Progenitor cell of endocrine pancreas (in vitro differentiated cells): Measurements from ENCODE around the gene HOXB9. TPM values are rescaled to one million over a fixed set of nuclear protein-coding genes. Genes with fewer than 3 reads are reported as not detected.

ENCODE experiments used
- DNase-seq: peaks from one replicate; pipeline ENCODE4 v3.0.0; 2021; ENCODE audit warnings: low spot score; ENCODE audit not compliant: unreplicated experiment
- H3K27ac Mint-ChIP-seq: 2 replicates; pipeline ENCODE4 v1.8.0; 2021; ENCODE audit warnings: mild to moderate bottlenecking, moderate library complexity, mixed read lengths
- H3K27me3 Mint-ChIP-seq: 2 replicates; pipeline ENCODE4 v1.8.0; 2021; ENCODE audit warnings: mixed read lengths
- H3K36me3 Mint-ChIP-seq: 2 replicates; pipeline ENCODE4 v1.8.0; 2022; ENCODE audit warnings: mixed read lengths; ENCODE audit not compliant: insufficient read depth
- H3K4me1 Mint-ChIP-seq: 2 replicates; pipeline ENCODE4 v1.8.0; 2021; ENCODE audit warnings: low read depth, mixed read lengths
- H3K4me3 Mint-ChIP-seq: 2 replicates; pipeline ENCODE4 v1.8.0; 2021; ENCODE audit warnings: low read depth, mild to moderate bottlenecking, moderate library complexity, mixed read lengths
- H3K9me3 Mint-ChIP-seq: 2 replicates; pipeline ENCODE4 v1.8.0; 2021; ENCODE audit warnings: low read depth, mixed read lengths
- CTCF ChIP-seq: fragments of 200-600 bp; sonication (generic); IDR thresholded peaks from one replicate; pipeline ENCODE4 v1.5.0; 2021; ENCODE audit warnings: antibody characterized with exemption, mild to moderate bottlenecking; ENCODE audit not compliant: unreplicated experiment
- total RNA-seq: library from RNA; stranded (reverse); gene quantifications from 2 replicates; pipeline ENCODE4 v1.2.1, GENCODE V29; 2021

The HOXB9 gene
- total RNA-seq, 1 donor from 2014 or later: not detected

DNA sequence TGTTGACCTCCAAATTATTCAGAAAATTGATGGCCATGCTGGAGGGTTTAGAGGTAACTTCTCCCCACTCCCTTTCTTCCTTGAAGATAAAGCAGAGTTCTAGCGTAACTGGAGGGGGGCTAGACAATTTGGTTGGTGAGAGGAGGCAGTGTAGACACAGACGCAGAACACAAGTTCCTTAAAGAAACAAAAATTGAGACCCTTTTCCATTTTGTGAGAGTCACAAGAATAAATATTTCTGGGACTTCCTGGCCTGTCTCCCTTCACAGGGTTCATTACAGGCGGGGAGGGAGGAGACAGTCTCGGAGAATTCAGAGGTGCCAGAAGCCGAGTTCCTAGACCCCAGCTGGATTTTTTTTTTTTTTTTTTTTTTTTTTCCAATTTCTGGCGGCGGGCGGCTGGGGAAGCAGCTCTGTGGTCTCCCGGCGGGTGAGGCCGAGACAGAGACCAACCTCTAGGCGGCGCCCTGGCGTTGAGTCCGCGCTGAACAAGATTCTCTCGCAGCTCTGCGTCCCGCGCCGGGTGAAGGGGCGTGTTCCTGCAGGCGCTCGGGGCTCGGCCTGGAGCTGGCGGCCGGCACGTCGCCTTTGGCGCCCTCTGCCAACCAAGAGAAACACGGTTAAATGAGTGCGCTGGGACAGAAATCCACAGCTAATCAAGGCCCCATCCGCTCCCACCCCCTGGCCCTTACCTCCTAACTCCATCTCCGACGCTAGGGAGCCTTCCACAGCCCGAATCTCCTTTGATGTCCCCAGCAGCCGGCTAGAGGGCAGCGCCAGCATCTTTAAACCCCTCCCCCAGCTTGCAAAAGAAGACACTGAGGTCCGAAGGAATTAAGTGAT lies 10.2 kb upstream of the HOXB9 start:
- Mint-ChIP-seq H3K27me3 (peaks cover 100% of the 10 kb centered on the region), H3K27ac (no peak overlapping the region), H3K36me3 (no peaks in the 10 kb centered on the region), H3K4me3 (no peak overlapping the region), H3K9me3 (no peaks in the 10 kb centered on the region), H3K4me1 (no peaks in the 10 kb centered on the region)
- TF ChIP-seq CTCF: peak; percentile 74
- peak; percentile 94 for DNase-seq

- Mint-ChIP-seq H3K27ac (no peak overlapping the region), H3K27me3 (peaks cover 100% of the 10 kb centered on the region), H3K4me1 (no peaks in the 10 kb centered on the region), H3K4me3 (no peak overlapping the region), H3K36me3 (no peaks in the 10 kb centered on the region), H3K9me3 (no peaks in the 10 kb centered on the region)
- DNase-seq: no peak
- no peak for TF ChIP-seq CTCF
These were observed 8.5 kb upstream of the HOXB9 start for GRCh38 chr17:48634493-48635208.

DNA sequence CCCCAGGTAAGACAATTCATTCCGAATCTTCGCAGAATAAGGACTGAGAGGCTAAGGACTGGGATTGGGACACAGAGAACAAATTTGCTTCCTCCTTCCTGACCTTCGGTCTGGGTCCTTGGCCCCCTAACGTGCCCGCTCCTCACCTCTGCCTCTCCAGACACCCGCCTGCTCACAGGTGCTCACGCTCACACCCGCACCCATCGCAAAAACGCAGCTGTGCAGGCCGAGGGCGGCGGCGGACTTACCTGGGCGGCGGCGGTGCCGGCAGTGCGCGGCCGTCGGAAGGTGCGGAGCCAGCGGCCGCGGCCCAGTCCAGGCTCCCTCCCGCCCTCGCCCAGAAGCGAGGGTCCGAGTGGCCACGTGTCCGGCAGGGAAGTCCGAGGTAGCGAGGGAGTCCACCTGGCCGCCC lies 7.1 kb upstream of the HOXB9 start:
- no peaks in the 10 kb centered on the region for H3K9me3 Mint-ChIP-seq
- no peak for TF ChIP-seq CTCF
- H3K4me1 Mint-ChIP-seq: no peaks in the 10 kb centered on the region
- no peak overlapping the region for H3K4me3 Mint-ChIP-seq
- H3K36me3 Mint-ChIP-seq: no peaks in the 10 kb centered on the region
- peaks cover 100% of the 10 kb centered on the region for H3K27me3 Mint-ChIP-seq
- H3K27ac Mint-ChIP-seq: no peak overlapping the region
- no peak for DNase-seq

DNA sequence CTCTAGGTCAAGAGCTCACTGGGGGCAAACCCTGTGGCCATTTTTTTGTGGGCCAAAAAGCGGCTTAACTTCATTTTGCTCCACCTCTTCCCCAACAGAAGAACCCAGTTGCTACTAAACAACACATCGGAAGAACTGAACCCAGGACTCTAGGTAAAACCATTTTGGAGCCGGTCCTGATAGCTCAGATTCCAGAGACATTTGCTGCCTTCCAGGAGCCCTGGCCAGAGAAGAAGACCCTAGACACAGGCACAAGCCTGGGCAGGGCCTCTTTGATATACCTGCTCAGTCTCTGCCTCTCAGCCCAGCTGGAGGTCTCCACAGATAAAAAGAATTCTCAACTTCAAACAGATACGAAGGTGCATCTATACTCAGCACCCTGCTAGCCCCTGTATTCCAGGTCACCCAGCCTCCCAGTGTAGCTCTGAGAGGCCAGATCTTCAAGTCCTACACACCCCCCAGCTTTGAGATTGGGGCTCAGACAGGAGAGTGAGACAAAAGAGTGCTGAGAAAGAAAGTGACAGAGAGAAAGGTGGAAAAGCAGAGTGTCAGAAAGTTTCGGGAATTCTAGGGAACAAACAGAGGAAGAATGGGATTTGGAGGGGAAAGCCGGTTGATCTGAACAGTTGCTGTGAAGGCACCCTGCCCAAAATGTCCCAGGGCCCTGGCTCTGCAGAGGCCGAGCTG lies 6.6 kb upstream of the HOXB9 start:
- no peak for TF ChIP-seq CTCF
- DNase-seq: no peak
- Mint-ChIP-seq H3K36me3 (no peaks in the 10 kb centered on the region), H3K27me3 (peaks cover 100% of the 10 kb centered on the region), H3K9me3 (no peaks in the 10 kb centered on the region), H3K27ac (no peak overlapping the region), H3K4me3 (no peak overlapping the region), H3K4me1 (no peaks in the 10 kb centered on the region)
